ENCODE data around the gene MTF2.

DNA sequence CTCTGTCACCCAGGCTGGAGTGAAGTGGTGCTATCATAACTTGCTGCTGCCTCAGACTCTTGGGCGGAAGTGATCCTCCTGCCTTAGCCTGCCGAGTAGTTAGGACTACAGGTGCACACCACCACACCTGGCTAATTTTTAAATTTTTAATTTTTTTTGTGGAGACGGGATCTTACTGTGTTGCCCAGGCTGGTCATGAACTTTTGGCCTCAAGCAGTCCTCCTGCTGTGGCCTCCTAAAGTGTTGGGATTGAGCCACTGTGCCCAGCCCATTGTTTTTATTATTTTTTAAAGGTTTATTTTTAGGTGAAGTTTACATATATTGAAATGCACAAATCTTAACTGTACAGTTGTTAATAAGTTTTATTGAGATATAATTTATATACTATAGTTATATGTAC lies 3.2 kb downstream of the MTF2 start:
- TF ChIP-seq TAF1 (IDR thresholded peaks at IDR 0.05; ENCODE audit: low read depth, low read length) (no peak), POLR2AphosphoS5 (IDR thresholded peaks at IDR 0.05; ENCODE audit: low read depth, low read length) (no peak), POLR2A (IDR thresholded peaks at IDR 0.05; ENCODE audit: low read depth, low read length) (no peak), SPI1 (IDR thresholded peaks at IDR 0.05; ENCODE audit: low read depth, low read length) (no peak)

Data from GM12891 (cell line).